GM23338 (cell line): ENCODE results near the gene GNA12. TPM values are rescaled to one million over a fixed set of nuclear protein-coding genes. Genes with fewer than 3 reads are reported as not detected.

ENCODE experiments used
- ATAC-seq: fragments of 200-7000 bp; cut with Tn5 transposase; 3 replicates; pipeline ENCODE4 v1.9.1; 2020
- DNase-seq: peaks from one replicate; pipeline ENCODE4 v3.0.0-alpha.2; 2015; ENCODE audit warnings: low spot score
- H2AFZ ChIP-seq: fragments of 200-600 bp; sonication (generic); 2 replicates; pipeline ENCODE4 v1.8.0; 2016; ENCODE audit warnings: antibody characterized with exemption, mild to moderate bottlenecking, moderate library complexity
- H3F3A ChIP-seq: fragments of 200-600 bp; sonication (generic); replicated peaks from 2 replicates; pipeline ENCODE4 v1.8.0; 2017; ENCODE audit warnings: antibody characterized with exemption, mixed run types, low read depth
- H3K27ac ChIP-seq: fragments of 200-600 bp; sonication (generic); 2 replicates; pipeline ENCODE4 v1.6.1; 2016; ENCODE audit warnings: low read depth
- H3K27me3 ChIP-seq: fragments of 200-600 bp; sonication (generic); 2 replicates; pipeline ENCODE4 v1.8.0; 2016; ENCODE audit warnings: mild to moderate bottlenecking, mixed run types, moderate library complexity; ENCODE audit not compliant: insufficient read depth
- H3K36me3 ChIP-seq: fragments of 200-600 bp; sonication (generic); 2 replicates; pipeline ENCODE4 v1.8.0; 2016; ENCODE audit warnings: mild to moderate bottlenecking; ENCODE audit not compliant: insufficient read depth
- H3K4me1 ChIP-seq: fragments of 200-600 bp; sonication (generic); 2 replicates; pipeline ENCODE4 v1.8.0; 2016; ENCODE audit warnings: mild to moderate bottlenecking, moderate library complexity; ENCODE audit not compliant: insufficient read depth
- H3K4me2 ChIP-seq: fragments of 200-600 bp; sonication (generic); 2 replicates; pipeline ENCODE4 v1.7.1; 2017; ENCODE audit warnings: mixed run types
- H3K4me3 ChIP-seq: fragments of 200-600 bp; sonication (generic); 2 replicates; pipeline ENCODE4 v1.6.1; 2016; ENCODE audit warnings: mixed run types
- H3K79me2 ChIP-seq: fragments of 200-600 bp; sonication (generic); replicated peaks from 2 replicates; pipeline ENCODE4 v1.8.0; 2017; ENCODE audit warnings: mild to moderate bottlenecking; ENCODE audit not compliant: insufficient read depth
- H3K9me2 ChIP-seq: fragments of 200-600 bp; sonication (generic); 2 replicates; pipeline ENCODE4 v1.8.0; 2017; ENCODE audit not compliant: insufficient read depth
- H4K20me1 ChIP-seq: fragments of 200-600 bp; sonication (generic); replicated peaks from 2 replicates; pipeline ENCODE4 v1.8.0; 2017; ENCODE audit warnings: mild to moderate bottlenecking; ENCODE audit not compliant: insufficient read depth
- H3K27ac Mint-ChIP-seq: 2 replicates; pipeline ENCODE4 v1.8.0; 2020; ENCODE audit warnings: inconsistent platforms, mild to moderate bottlenecking, moderate library complexity, mixed read lengths
- H3K27me3 Mint-ChIP-seq: 3 replicates; pipeline ENCODE4 v1.8.0; 2022; ENCODE audit warnings: low read depth, mild to moderate bottlenecking, moderate library complexity, mixed read lengths, inconsistent platforms; ENCODE audit not compliant: insufficient read depth, poor library complexity
- H3K36me3 Mint-ChIP-seq: 3 replicates; pipeline ENCODE4 v1.8.0; 2021; ENCODE audit warnings: low read depth, mild to moderate bottlenecking, inconsistent platforms, moderate library complexity, mixed read lengths
- H3K4me1 Mint-ChIP-seq: 3 replicates; pipeline ENCODE4 v1.8.0; 2020; ENCODE audit warnings: mild to moderate bottlenecking, inconsistent platforms, mixed read lengths
- H3K4me3 Mint-ChIP-seq: 3 replicates; pipeline ENCODE4 v1.8.0; 2021; ENCODE audit warnings: moderate library complexity, mild to moderate bottlenecking, inconsistent platforms, mixed read lengths
- H3K9me3 Mint-ChIP-seq: 3 replicates; pipeline ENCODE4 v1.8.0; 2020; ENCODE audit warnings: moderate library complexity, mild to moderate bottlenecking, inconsistent platforms, mixed read lengths
- CREB1 ChIP-seq: fragments of 250-450 bp; sonication (Bioruptor Pico); IDR thresholded peaks from 2 replicates; pipeline ENCODE4 v1.5.0; 2020; ENCODE audit warnings: low read depth, mild to moderate bottlenecking, moderate library complexity
- CTCF ChIP-seq, 2 experiments: fragments of 200-600 bp in 1 of 2; sonication (generic) in 1 of 2; conservative IDR thresholded peaks; 2 replicates each; pipeline versions ENCODE4 v1.5.1 to v1.6.1; 2016 to 2017; ENCODE audit warnings: antibody characterized with exemption in 2 of 2, low read depth in 2 of 2, mild to moderate bottlenecking in 2 of 2, moderate library complexity in 1 of 2
- ETS1 ChIP-seq: IDR thresholded peaks from 2 replicates; pipeline ENCODE4 v1.6.1; 2016; ENCODE audit warnings: antibody characterized with exemption
- EZH2 ChIP-seq: fragments of 200-600 bp; sonication (generic); IDR thresholded peaks from one replicate; pipeline ENCODE4 v1.8.0; 2017; ENCODE audit warnings: antibody characterized with exemption, mild to moderate bottlenecking, low read depth; ENCODE audit not compliant: unreplicated experiment
- EZH2phosphoT487 ChIP-seq: fragments of 200-600 bp; sonication (generic); IDR thresholded peaks from one replicate; pipeline ENCODE4 v1.8.1; 2018; ENCODE audit warnings: antibody characterized with exemption; ENCODE audit not compliant: unreplicated experiment
- JUNB ChIP-seq: IDR thresholded peaks from one replicate; pipeline ENCODE4 v1.6.1; 2016; ENCODE audit warnings: antibody characterized with exemption; ENCODE audit not compliant: unreplicated experiment
- NANOG ChIP-seq: IDR thresholded peaks from 2 replicates; pipeline ENCODE4 v1.6.1; 2016; ENCODE audit warnings: antibody characterized with exemption, borderline replicate concordance
- POLR2AphosphoS5 ChIP-seq: IDR thresholded peaks from 2 replicates; pipeline ENCODE4 v1.6.1; 2016; ENCODE audit warnings: antibody characterized with exemption, low read depth
- REST ChIP-seq: IDR thresholded peaks from one replicate; pipeline ENCODE4 v1.6.1; 2018; ENCODE audit warnings: antibody characterized with exemption; ENCODE audit not compliant: unreplicated experiment
- STAT1 ChIP-seq: IDR thresholded peaks from one replicate; pipeline ENCODE4 v1.6.1; 2016; ENCODE audit warnings: antibody characterized with exemption; ENCODE audit not compliant: unreplicated experiment
- ZNF114 ChIP-seq: fragments of 250-450 bp; sonication (Bioruptor Pico); IDR thresholded peaks from 2 replicates; pipeline ENCODE4 v1.5.0; 2020; ENCODE audit warnings: mild to moderate bottlenecking, moderate library complexity
- ZNF331 ChIP-seq: fragments of 250-450 bp; sonication (Bioruptor Pico); IDR thresholded peaks from 2 replicates; pipeline ENCODE4 v1.5.0; 2020; ENCODE audit warnings: low read depth, mild to moderate bottlenecking, moderate library complexity
- ZNF462 ChIP-seq: fragments of 250-450 bp; sonication (Bioruptor Pico); IDR thresholded peaks from 2 replicates; pipeline ENCODE4 v1.5.0; 2020; ENCODE audit warnings: mild to moderate bottlenecking, moderate library complexity
- polyA plus RNA-seq: library from polyadenylated mRNA; unstranded; fragments of >200 nt; fragmentation: Nextera tagmentation; extraction: Ambion mirVana; gene quantifications from 2 replicates; pipeline ENCODE4 v1.2.1, GENCODE V29; 2016
- total RNA-seq: library from RNA; depleted of rRNA; stranded (reverse); fragments of >200 nt; shearing (Covaris generic); gene quantifications from 2 replicates; pipeline ENCODE4 v1.2.3, GENCODE V29; 2014

GNA12 gene
- total and polyA plus RNA-seq, 2 experiments from 2014 or later = 24.0 to 87.7 TPM

- H3K27ac ChIP-seq = no peak overlapping the region
- H3K4me1 Mint-ChIP-seq = peaks cover 13% of the 10 kb centered on the region
- H3K27ac Mint-ChIP-seq = no peak overlapping the region
- no peak overlapping the region; the same call in 2 of the 3 replicates for H3K4me3 Mint-ChIP-seq
- no peaks in the 10 kb centered on the region for H3K9me2 ChIP-seq
- H3F3A ChIP-seq = no peaks in the 10 kb centered on the region
- TF ChIP-seq EZH2phosphoT487 = no peak
- TF ChIP-seq CTCF (conservative IDR thresholded peaks at IDR 0.05; ENCODE audit: low read depth in 2 of 2) = no peak
- no peak for TF ChIP-seq ETS1
- no peak for TF ChIP-seq EZH2
- TF ChIP-seq ZNF331 (CRISPR knock-in tag) = no peak
- TF ChIP-seq JUNB = no peak
- no peak for TF ChIP-seq NANOG
- TF ChIP-seq ZNF114 = no peak
- no peak for TF ChIP-seq POLR2AphosphoS5
- no peak for TF ChIP-seq ZNF462 (CRISPR knock-in tag)
- TF ChIP-seq STAT1 = no peak
- no peak for TF ChIP-seq CREB1 (CRISPR knock-in tag)
- TF ChIP-seq REST = no peak
- no peaks in the 10 kb centered on the region for H3K4me1 ChIP-seq
- ATAC-seq = no peak
- no peak overlapping the region for H3K4me2 ChIP-seq
- H3K27me3 Mint-ChIP-seq = peaks cover 9% of the 10 kb centered on the region
- H3K36me3 ChIP-seq = peaks cover 11% of the 10 kb centered on the region
- H3K36me3 Mint-ChIP-seq = peaks cover 71% of the 10 kb centered on the region
- H3K27me3 ChIP-seq = no peaks in the 10 kb centered on the region
- H3K79me2 ChIP-seq = peaks cover 47% of the 10 kb centered on the region
- no peak overlapping the region for H2AFZ ChIP-seq
- no peaks in the 10 kb centered on the region for H3K9me3 Mint-ChIP-seq
- no peak for DNase-seq
- H3K4me3 ChIP-seq = no peak overlapping the region
- H4K20me1 ChIP-seq = peaks cover 9% of the 10 kb centered on the region
Measured at GRCh38 chr7:2728316-2729030, 115.6 kb downstream of the GNA12 start.
